ENCODE measurements around the gene PAK4. TPM values are rescaled to one million over a fixed set of nuclear protein-coding genes. Genes with fewer than 3 reads are reported as not detected.

The PAK4 gene
- total RNA-seq, 3 donors from 2014 or later: 3.5 to 12.0 (median 10.2) TPM

- TF ChIP-seq CTCF (IDR thresholded peaks at IDR 0.05) (no peak), POLR2A (IDR thresholded peaks at IDR 0.05) (no peak), POLR2AphosphoS5 (IDR thresholded peaks at IDR 0.05) (no peak)
- intact Hi-C loops (cut with DNase I; ENCODE audit: low total_unique reads): no loop called here
- Histone ChIP-seq H3K36me3 (no peaks in the 10 kb centered on the region), H3K27me3 (no peaks in the 10 kb centered on the region), H3K27ac (peak overlapping the region in 1 of 2 donors; percentile 21), H3K4me1 (peaks cover 14 to 46% of the 10 kb centered on the region in 2 donors), H3K4me3 (no peak overlapping the region), H3K9me3 (no peaks in the 10 kb centered on the region)
- no peak for DNase-seq (ENCODE audit: low spot score in 2 of 2)
Observed at GRCh38 chr19:39163621-39164020, 38.0 kb downstream of the PAK4 start.

- intact Hi-C loops (cut with DNase I; ENCODE audit: low total_unique reads): no loop called here
- Histone ChIP-seq H3K27ac (no peak overlapping the region), H3K4me1 (peaks cover 14 to 46% of the 10 kb centered on the region in 2 donors), H3K4me3 (no peak overlapping the region), H3K27me3 (no peaks in the 10 kb centered on the region), H3K36me3 (no peaks in the 10 kb centered on the region), H3K9me3 (no peaks in the 10 kb centered on the region)
- DNase-seq (ENCODE audit: low spot score in 2 of 2): no peak
- TF ChIP-seq POLR2AphosphoS5 (IDR thresholded peaks at IDR 0.05) (no peak), CTCF (IDR thresholded peaks at IDR 0.05) (no peak), POLR2A (IDR thresholded peaks at IDR 0.05) (no peak)
Observed at GRCh38 chr19:39164289-39164688, 38.7 kb downstream of the PAK4 start.

GRCh38 chr19:39165857-39166256 is 40.3 kb downstream of the PAK4 start:
- TF ChIP-seq CTCF (IDR thresholded peaks at IDR 0.05): no peak
- TF ChIP-seq POLR2A (IDR thresholded peaks at IDR 0.05): no peak
- TF ChIP-seq POLR2AphosphoS5 (IDR thresholded peaks at IDR 0.05): no peak
- DNase-seq (ENCODE audit: low spot score in 2 of 2): no peak
- Histone ChIP-seq H3K27ac (peak overlapping the region; percentile 84 to 95), H3K9me3 (no peaks in the 10 kb centered on the region), H3K27me3 (no peaks in the 10 kb centered on the region), H3K4me1 (peaks cover 3 to 32% of the 10 kb centered on the region in 2 donors), H3K4me3 (no peak overlapping the region), H3K36me3 (no peaks in the 10 kb centered on the region)
- intact Hi-C loops (cut with DNase I; ENCODE audit: low total_unique reads): no loop called here

GRCh38 chr19:39166571-39167391 is 41.2 kb downstream of the PAK4 start:
- intact Hi-C loops (cut with DNase I; ENCODE audit: low total_unique reads): no loop called here
- Histone ChIP-seq H3K36me3 (no peaks in the 10 kb centered on the region), H3K27ac (peak overlapping the region; percentile 84 to 95), H3K27me3 (no peaks in the 10 kb centered on the region), H3K9me3 (no peaks in the 10 kb centered on the region), H3K4me1 (peaks cover 0 to 24% of the 10 kb centered on the region in 2 donors), H3K4me3 (peak overlapping the region in 2 of 3 donors; percentile 21 to 56)
- TF ChIP-seq POLR2AphosphoS5 (IDR thresholded peaks at IDR 0.05): no peak
- no peak for TF ChIP-seq CTCF (IDR thresholded peaks at IDR 0.05)
- TF ChIP-seq POLR2A (IDR thresholded peaks at IDR 0.05): no peak
- peak; percentile 82 to 96 for DNase-seq (ENCODE audit: low spot score in 2 of 2)
